GM18861 (cell line): ENCODE data around the gene TMSB10.
A peak's percentile ranks its signal among the peaks of the same experiment; 100 is the strongest.
"Not testable (repeated sequence)": the region's sequence is repeated elsewhere in the genome, so short reads cannot be mapped to it uniquely, and the experiment has no call there.

Experiments used
- ATAC-seq: cut with Tn5 transposase; IDR thresholded peaks from one replicate; pipeline ENCODE4 v1.9.1; 2021; ENCODE audit not compliant: unreplicated experiment

TMSB10 gene

DNA sequence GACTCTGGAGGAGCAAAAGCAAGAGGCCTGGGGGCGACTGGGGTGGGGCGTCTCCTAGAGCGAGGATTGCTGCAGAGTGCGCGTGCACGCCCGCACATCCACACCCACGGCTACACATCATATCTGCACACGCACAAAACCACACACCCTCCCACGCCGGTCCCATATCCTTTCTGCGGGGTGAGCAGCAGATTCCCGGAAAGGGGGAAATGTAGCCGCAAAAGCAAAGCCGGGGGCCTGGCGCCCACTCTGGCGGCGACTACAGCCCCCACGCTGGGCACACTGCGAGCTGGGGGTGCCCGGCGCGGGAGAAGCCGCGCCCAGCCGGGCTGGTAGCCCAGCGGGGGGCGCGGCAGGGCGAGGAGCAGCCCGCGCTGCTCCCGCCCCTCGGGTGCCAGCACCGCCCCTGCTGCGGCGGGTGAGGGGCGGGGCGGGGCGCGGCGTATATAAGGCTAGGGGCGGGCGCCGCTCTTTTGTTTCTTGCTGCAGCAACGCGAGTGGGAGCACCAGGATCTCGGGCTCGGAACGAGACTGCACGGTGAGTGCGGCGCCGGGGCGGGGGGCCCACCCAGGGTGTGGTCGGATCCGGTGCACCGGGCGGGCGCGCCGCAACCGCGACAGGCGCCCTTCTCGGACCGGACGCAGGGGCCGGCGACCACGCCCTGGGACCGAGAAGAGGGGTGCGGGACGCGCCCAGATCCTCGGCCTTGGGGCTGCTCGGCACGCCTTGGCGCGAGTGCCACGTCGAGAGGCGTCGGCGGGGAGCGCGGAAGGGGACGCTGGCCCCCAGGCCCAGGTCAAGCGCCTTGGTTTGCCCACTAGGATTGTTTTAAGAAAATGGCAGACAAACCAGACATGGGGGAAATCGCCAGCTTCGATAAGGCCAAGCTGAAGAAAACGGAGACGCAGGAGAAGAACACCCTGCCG, at the start of gene TMSB10:
Gene TMSB10 (plus strand): TSS at position 476 of the 927 bp plus-strand sequence.
- peak; percentile 64 for ATAC-seq

DNA sequence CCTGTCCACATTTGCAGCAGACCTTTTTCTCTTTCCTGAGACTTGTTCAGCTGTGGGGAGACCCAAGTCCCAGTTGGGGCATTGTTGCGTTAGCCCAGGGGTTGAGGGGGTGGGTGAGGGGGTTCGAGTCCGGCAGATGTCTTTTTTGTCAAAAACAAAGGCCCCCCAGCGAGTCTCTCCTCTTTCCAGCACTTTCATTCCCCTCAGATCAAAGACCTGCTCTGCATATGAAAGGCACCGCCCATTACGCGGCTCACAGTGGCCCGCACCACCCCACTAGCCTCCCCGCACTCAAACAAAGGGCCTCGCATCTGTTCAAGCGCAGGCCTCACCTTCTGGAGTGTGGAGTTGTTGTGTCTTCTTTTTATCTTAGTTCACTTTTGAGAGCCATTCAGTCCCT, 49.7 kb upstream of the TMSB10 start:
- ATAC-seq, result no peak

DNA sequence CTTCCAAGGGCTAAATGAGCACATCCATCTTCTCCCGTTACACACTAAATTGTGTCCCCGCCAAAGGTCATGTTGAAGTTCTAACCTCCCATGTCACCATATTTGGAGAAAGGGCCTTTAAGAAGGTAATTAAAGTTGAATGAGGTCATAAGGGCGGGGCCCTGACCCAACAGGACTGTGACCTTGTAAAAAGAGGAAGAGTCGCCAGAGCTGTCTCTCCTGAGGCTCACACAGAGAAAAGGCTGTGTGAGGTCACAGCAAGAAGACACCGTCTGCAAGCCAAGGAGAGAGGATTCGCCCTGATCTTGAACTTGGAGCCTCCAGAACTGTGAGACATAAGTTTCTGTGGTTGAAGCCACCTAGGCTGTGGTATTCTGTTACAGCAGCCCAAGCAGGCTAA, 48.7 kb upstream of the TMSB10 start:
- ATAC-seq, result no peak

DNA sequence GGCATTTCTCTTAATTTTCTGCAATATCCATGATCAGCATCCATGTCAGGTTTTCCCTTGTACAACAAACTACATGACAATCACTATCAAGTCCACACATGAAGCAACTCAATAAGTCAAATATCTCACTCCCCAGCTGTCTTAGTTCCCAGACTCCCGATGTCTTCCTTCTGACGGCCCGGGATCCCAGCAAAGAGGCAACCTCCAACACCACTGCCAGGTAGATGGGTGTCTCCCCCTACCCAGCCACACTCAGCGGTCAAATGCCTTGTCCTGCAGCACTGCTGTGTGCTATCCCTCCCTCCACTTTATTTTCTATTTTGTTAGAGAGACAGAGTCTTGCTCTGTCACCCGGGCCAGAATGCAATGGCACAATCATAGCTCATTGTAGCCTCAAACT, 47.9 kb upstream of the TMSB10 start:
- ATAC-seq, result no peak

DNA sequence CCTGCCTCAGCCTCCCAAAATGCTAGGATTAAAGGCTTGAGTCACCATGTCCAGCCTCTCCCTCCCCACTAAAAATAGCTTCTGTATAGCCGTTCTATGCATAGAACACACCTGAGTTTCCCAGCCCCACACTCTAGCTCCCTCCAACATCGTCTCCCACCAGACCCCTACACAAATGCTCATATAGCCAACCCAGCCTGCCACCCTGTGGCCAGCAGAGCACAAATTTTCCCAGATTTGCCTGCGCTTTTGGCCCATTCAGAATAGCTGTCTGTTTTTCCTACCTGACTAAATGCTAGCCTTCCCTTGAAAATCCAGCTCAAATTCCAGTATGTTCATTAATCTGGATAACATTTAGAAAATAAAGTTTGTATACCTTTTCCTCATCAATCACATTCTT, 47.3 kb upstream of the TMSB10 start:
- ATAC-seq, result no peak

DNA sequence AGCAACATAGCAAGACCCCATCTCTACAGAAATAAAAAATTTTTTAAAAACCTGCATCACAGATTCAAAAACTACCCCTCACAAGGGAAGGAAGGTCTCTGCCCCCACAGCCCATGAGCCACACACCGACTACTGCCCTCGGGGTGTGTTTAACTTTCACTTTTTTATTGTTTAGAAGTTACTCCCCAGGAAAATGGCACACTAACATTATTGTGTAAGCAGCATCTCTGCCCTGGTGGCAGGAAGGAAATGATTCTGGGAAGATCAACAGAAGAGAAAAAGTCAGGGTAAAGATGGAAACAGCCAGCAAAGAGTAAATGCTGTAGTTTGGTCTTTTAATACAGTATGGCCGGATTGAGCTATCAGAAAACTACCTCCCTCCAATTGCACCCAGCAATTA, 46.5 kb upstream of the TMSB10 start:
- ATAC-seq, result no peak

DNA sequence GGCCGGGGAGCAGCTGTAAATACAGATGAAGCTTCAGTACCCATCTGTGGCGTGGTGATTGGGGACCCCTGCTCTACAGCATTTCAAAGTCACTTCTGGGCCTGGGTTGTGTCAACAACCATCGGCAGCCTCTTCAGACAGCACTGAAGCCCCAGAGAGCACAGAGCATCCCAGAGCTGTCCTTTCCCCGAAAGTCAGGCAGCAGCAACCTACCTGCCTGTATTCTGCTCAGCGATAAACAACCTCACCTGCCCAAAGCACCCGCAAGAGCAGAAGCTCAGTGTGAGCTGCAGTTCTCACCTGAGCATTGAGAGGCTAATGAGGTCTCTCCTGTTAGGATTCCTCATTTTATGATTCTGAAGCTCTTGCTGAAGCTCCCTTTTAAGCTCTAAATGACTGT, 43.9 kb upstream of the TMSB10 start:
- no peak for ATAC-seq

DNA sequence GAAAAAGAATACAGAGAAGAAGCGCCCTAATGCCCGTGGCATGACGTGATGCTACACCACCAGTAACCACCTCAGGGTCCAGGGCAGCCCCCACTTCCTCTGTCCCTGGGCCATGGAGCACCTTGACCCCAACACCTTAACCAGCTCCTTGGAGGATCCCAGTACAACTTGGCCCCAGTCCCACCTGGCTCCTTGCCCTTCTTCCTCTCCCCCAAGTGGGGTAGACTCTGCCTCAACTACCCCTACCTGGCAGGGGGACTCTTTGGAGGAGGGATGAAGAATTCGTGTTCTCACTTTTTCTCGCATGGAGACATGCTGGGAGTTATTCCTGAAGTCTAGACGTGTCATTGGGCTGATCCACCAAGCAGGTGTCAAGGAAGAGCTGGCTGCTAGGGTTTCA, 43.5 kb upstream of the TMSB10 start:
- no peak for ATAC-seq

DNA sequence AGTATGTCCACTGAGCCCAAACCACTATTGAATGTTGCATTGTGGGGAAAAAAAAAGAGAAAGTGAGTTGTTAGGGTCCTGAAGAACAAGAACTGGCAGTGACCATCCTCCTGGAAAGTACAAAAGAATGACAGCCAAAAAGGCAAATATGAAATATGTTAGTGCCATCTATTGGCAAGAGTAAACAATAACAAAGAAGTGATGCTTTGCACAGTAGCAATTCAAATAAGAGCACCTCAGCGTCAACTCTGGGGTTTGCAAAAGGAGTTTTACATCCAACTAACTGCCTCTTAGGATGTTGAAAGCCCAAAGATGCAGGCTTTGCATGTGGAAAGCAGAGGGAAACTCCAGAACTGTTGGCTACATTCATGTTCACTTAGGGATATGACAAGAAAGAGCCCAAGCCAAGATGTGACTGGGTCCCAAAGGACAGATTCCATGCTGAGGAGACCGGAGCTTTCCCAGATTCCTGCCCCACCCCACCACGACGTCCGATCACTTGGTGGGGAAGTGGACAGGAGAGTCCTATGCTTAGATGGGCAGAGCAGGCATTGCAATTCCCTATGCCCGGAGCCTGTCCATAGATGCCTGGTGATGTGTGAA, 40.2 kb upstream of the TMSB10 start:
- peak; percentile 62 for ATAC-seq

DNA sequence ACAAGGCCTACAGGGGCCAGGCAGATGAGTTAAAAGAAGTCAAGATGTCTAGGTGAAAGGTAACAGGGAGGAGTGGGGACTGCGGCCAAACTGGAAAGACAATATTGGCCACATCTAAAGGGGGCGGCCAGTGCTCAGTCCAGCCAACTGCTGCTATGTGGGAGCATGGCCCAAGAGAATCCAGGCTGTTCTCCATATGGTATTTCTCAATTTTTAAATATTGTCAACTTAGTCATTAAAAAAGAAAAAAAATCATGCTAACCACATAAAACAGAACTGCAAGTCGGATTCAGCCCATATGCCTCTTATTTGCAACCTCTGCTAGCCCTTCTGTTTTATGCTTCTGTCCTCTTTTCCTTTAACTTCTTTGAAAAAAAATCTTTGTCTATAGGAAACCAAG, 39.3 kb upstream of the TMSB10 start:
- ATAC-seq, result no peak

DNA sequence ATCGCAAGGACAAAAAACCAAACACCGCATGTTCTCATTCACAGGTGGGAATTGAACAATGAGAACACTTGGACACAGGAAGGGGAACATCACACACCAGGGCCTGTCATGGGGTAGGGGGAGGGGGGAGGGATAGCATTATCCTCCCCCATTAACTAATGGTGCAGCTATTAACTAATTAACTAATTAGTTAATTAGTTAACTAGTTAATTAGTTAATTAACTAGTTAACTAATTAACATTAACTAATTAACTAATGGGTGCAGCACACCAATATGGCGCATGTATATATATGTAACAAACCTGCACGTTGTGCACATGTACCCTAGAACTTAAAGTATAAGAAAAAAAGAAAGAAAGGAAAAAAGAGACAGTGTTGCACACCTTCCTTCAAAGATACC, 37.1 kb upstream of the TMSB10 start:
- not testable (repeated sequence) for ATAC-seq

DNA sequence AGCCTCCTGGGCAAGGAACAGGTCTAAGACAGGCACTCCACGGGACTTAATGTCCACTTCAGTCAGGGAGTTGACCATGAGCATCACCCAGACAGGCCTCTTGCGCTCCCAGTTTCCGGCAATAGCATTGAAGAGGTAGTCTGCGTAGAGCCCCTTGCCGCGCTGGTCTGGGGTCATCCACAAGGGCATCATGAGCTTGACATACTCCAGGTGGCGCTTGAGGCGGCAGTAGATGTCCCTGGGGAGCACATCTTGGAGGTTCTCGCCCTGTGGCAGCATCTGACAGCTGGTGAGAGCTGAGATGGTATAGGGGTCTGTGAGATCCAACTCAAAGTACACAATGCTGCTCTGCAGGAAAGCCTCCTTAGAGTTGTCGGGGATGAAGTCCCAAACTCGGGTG, 35.1 kb upstream of the TMSB10 start:
- ATAC-seq, result peak; percentile 52

DNA sequence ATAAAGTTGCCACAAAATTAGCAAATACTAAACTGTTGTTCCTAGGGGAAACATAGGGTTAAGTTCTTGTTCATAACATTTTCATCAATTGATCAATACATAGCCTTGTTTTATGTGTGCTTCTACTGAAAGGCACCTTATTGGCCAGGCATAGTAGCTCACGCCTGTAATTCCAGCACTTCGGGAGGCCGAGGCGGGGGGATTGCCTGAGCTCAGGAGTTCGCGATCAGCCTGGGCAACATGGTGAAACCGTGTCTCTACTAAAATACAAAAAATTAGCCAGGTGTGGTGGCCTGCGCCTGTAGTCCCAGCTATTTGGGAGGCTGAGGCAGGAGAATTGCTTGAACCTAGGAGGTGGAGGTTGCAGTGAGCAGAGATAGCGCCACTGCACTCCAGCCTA, 32.8 kb upstream of the TMSB10 start:
- not testable (repeated sequence) for ATAC-seq

DNA sequence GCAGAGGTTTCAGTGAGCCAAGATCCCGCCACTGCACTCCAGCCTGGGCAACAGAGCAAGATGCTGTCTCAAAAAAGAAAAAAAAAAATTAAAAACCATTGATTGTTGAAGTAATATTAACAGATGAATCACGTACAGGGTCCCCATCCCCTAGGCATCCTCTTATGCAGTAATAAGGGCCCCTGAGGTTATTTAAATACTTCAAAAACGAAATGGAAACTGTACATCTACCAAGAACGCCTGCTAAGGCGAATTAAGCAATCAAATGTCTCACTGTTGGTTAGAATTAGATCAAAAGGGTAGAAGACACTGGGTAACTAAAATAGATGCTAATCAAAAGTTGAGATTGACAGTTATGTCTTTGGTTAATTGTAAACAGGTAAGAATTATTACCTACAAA, 32.1 kb upstream of the TMSB10 start:
- ATAC-seq, result no peak

DNA sequence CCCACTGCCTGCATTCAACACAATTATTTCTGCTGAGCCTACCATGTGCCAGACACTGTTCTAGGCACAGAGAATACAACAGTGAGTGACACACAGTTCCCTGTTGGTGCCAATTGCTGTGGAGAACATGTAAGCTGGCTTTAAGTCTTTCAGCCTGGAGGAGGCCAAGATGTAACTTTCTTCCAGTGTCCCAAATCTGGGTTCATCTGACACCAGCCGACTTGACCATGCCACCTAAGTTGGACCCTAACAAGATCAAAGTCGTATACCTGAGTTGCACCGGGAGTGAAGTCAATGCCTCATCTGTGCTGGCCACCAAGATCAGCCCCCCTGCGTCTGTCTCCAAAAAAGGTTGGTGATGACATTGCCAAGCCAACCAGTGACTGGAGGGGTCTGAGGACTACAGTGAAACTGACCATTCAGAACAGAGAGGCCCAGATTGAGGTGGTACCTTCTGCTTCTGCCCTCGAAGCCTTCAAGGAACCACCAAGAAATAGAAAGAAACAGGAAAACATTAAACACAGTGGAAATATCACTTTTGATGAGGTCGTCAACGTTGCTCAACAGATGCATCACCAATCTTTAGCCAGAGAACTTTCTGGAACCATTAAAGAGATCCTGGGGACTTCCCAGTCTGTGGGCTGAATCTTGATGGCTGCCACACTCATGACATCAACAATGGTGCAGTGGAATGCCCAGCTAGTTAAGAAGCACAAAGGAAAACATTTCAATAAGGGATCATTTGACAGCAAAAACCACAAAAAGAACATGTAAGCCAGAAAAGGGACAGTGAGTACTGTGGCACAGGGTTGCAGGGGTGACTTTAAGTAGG, 30.9 kb upstream of the TMSB10 start:
- ATAC-seq, result no peak

DNA sequence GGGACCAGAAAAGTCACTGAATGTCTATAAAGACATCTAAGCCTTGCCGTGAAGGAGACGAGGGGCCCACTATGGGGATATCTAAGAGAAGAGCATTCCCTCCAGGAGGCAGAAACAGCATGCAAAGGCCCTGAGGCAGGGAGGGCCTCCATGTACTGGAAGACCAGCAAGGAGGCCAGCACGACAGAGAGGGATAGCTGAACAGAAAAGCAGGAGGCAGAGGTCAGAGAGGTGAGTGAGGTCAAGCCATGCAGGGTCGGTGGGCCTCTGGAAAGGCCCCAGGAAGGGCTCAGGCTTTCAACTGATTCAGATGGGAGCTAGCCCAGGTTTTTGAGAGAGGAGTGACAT, 30.3 kb upstream of the TMSB10 start:
- no peak for ATAC-seq

DNA sequence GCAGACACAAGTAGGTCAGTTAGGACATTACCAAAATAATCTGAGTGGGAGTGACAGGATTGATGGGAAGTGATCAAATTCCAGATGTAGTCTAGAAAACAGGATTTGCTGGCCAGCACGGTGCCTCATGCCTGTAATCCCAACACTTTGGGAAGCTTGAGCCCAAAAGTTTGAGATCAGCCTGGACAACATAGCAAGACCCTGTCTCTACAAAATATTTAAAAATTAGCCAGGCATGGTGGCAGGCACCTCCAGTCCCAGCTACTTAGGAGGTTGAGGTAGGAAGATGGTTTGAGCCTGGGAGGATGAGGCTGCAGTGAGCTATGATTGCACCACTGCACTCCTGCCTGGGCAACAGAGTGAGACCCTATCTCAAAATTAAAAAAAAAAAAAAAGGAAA, 29.8 kb upstream of the TMSB10 start:
- ATAC-seq, result not testable (repeated sequence)

DNA sequence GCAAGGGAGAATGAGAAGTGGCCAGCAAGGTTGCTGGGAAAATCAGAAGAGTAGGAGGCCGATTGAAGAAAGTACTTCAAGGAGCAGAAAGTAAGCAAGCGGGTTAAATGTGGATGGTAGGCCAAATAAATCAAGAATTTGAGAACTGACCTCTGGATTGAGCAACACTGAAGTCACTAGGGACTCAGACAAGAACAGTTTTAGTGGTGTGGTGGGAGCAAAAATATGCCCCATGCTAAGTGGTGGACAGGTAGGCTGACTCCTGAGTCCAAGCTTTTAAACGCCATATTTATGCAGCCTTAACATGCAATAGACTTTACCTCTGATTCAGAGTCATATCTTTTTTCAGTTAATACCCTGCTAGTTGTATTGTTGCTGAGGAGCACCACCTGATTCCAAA, 29.1 kb upstream of the TMSB10 start:
- no peak for ATAC-seq

DNA sequence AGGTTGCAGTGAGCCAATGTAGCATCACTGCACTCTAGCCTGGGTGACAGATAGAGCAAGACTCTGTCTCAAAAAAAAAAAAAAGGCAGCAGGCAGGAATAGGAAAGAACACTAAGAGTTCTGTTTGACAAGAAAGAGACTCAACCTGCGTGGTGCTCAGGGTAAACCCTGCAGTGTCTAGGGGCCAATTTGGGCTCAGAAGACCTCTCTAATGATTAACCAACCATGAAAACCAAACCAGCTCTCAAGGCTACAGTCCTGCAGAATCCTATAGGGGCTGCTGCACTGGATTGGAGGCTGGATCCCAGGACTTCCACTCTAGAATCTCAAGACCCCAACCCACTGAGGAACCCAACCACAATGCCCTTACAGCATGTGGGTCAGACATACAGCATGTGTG, 27.0 kb upstream of the TMSB10 start:
- peak; percentile 48 for ATAC-seq

DNA sequence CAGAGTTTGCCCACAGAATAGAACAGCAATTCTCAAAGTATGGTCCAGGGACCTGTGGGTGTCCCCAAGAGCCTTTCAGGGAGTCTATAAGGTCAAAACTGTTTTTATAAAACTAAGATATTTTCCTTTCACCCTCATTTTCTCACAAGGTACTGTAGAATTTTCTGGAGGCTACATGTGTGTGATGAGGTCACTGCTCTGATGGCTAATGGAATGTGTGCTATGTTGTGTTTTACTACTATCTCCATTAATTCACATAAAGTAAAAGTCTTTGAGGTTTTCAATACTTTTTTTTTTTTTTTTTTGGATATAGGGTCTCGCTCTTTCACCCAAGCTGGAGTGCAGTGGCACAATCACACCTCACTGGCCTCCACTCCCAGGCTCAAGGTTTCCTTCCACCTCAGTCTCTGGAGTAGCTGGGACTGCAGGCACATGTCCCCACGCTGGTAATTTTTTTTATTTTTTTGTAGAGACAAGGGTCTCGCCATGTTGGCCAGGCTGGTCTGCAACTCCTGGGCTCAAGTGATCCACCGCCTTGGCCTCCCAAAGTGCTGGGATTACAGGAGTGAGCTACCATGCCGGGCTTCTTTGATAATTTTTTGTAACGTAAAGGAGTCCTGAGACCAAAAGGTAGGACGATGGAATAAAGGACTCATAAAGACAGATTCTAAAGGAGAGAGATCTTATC, 26.4 kb upstream of the TMSB10 start:
- no peak for ATAC-seq
